Choroid plexus epithelial cell (primary cell): ENCODE results near the gene SLC27A1.

ENCODE experiments used
- DNase-seq: peaks from one replicate; pipeline ENCODE4 v3.0.0-alpha.2; 2010; ENCODE audit warnings: low read depth
- H3K4me3 ChIP-seq: 2 replicates; pipeline ENCODE4 v1.5.1; 2011; ENCODE audit warnings: low read depth, mild to moderate bottlenecking, control low read depth, low read length, moderate library complexity
- CTCF ChIP-seq: conservative IDR thresholded peaks from 2 replicates; pipeline ENCODE4 v1.5.1; 2011; ENCODE audit warnings: low read depth, mild to moderate bottlenecking, control low read depth, inconsistent platforms, low read length, moderate library complexity

Gene SLC27A1

DNA sequence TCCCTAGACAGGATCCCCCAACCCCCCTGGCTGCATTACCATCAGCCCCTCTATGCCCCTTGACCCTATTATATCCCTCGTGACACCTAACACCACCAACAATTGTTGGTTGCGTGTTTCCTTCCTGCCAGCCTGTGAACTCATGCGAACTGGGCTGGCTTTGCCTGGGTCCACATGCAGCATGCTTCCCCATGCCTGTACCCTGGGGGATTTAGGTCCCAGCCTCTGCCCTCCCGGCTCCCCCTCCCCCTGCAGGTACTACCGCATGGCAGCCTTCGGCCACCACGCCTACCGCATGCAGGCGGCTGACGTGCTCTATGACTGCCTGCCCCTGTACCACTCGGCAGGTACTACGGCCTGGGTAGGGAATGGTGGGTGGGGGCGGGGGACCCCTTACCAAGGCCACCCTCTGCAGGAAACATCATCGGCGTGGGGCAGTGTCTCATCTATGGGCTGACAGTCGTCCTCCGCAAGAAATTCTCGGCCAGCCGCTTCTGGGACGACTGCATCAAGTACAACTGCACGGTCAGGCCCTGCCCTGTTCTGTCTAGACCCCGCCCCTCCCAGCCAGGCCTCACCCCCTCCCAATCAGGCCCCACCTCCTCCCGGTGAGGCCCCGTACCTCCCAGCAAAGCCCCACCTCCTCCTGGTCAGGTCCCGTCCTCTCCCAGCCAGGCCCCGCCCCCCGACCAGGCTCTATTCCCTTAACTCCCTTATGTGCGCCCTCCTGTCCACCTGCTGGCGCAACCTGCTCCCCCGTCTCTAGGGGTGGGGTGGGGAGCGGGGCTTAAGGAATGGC is 18.5 kb downstream of the SLC27A1 start:
- no peak overlapping the region for H3K4me3 ChIP-seq
- DNase-seq = no peak

GRCh38 chr19:17489392-17490030 is 19.2 kb downstream of the SLC27A1 start:
- no peak for DNase-seq
- TF ChIP-seq CTCF = no peak
- H3K4me3 ChIP-seq = no peak overlapping the region

More for the DNA sequence above, 18.5 kb downstream of the SLC27A1 start:
- TF ChIP-seq CTCF = no peak

- no peak overlapping the region for H3K4me3 ChIP-seq
- DNase-seq = no peak
- TF ChIP-seq CTCF = no peak
These were observed 20.1 kb downstream of the SLC27A1 start for GRCh38 chr19:17490411-17490810.

GRCh38 chr19:17491287-17491686 is 21.0 kb downstream of the SLC27A1 start:
- H3K4me3 ChIP-seq = no peak overlapping the region
- DNase-seq = no peak
- no peak for TF ChIP-seq CTCF

DNA sequence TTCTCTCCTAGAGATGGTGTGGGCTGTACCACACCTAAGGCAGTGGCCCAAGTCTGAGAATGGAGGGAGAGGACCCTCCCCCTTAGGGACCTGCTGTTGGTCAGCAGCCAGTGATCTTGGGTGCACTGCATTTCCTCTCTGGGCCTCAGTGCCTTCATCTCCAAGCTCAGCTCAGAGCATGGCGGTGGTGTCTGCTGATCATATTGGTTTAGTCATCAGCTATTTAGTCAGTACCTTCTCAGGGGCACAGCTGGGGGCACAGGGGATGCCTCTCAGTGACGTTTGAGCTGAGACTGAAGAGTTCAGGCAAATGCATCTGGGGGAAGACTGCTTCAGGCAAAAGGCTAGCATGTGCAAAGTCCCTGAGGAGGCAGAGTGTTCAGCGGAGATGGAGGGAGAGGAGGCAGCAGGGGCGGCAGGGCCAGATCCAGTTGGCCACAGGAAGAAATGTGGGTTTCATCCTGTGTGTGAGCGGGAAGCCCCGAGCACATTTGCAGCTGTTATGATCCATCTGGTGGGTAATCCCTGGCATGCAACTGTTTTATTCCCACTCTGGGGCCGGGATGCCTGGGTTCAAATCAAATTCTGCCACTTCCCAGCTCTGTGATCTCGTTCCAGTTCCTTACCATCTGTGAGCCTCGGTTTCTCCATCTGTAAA is 25.4 kb downstream of the SLC27A1 start:
- DNase-seq = peak; percentile 37
- H3K4me3 ChIP-seq = no peak overlapping the region
- TF ChIP-seq CTCF = no peak

DNA sequence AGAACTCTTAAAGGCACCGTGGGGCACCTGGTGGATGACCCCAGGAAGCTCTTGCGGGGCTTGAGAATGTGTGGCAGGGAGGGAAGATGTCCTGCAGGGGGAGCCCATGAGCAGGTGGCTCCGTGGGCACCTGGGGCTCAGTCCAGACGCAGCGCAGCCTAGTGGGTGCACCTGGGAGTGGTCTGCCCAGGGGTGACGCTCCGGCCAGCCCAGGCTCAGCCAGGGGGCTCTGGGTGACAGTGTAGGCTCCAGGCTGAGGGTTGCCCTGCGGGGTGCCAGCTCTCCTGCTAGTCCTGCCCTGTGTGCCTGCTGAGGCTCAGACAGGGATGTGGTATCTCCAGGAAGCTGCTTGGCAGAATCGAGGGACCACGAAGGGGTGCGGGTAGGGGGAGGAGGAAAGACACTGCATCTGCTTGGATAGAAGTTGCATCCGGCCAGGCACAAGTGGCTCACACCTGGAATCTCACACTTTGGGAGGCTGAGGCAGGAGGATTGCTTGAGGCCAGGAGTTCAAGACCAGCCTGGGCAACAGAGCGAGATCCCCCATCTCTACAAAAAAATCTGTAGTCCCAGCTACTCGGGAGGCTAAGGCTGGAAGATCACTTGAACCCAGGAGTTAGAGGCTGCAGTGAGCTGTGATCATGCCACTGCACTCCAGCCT is 26.1 kb downstream of the SLC27A1 start:
- peak; percentile 92 for TF ChIP-seq CTCF
- H3K4me3 ChIP-seq = no peak overlapping the region
- DNase-seq = peak; percentile 78
